ENCODE results near the gene CTDNEP1. TPM values are rescaled to one million over a fixed set of nuclear protein-coding genes. Genes with fewer than 3 reads are reported as not detected.

CTDNEP1 gene
- total and polyA plus RNA-seq, 4 donors = 11.0 to 28.6 (median 18.6) TPM

DNA sequence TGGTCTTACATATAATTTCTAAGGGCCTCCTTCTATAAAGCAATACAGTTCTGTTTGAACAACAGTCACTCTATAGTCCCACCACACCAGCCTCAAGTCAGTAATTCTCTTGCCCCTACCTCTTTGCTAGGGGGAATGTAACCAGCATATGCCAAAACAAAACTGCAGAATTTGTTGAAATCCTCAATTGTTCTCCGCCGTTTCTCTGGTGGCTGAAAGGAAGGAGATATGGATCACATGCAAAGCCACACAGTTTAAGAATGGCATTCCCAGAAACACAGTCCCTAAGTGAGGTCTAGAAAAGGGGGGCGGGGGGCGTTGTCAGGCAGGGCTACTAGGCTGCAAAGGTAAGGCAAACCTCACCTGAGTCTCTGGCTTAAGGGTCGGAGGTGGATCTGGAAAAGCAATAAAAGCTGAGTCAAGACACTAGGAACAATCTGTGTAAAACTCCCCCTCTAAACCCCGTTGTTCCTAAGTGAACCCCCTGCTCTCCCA lies 14.2 kb downstream of the CTDNEP1 start:
- H3K4me1 ChIP-seq (ENCODE audit: control insufficient read depth in 4 of 4, insufficient read depth in 4 of 4, low read length in 3 of 4) = peaks cover 4 to 62% (median 49%) of the 10 kb centered on the region in 4 donors
- peak overlapping the region; percentile 90 to 92 for H3K27ac ChIP-seq (ENCODE audit: low read depth in 1 of 2, low read length in 2 of 2)
- H3K27me3 ChIP-seq (ENCODE audit: control insufficient read depth in 4 of 4, insufficient read depth in 4 of 4, low read length in 3 of 4) = no peaks in the 10 kb centered on the region
- TF ChIP-seq, protein P1, sequence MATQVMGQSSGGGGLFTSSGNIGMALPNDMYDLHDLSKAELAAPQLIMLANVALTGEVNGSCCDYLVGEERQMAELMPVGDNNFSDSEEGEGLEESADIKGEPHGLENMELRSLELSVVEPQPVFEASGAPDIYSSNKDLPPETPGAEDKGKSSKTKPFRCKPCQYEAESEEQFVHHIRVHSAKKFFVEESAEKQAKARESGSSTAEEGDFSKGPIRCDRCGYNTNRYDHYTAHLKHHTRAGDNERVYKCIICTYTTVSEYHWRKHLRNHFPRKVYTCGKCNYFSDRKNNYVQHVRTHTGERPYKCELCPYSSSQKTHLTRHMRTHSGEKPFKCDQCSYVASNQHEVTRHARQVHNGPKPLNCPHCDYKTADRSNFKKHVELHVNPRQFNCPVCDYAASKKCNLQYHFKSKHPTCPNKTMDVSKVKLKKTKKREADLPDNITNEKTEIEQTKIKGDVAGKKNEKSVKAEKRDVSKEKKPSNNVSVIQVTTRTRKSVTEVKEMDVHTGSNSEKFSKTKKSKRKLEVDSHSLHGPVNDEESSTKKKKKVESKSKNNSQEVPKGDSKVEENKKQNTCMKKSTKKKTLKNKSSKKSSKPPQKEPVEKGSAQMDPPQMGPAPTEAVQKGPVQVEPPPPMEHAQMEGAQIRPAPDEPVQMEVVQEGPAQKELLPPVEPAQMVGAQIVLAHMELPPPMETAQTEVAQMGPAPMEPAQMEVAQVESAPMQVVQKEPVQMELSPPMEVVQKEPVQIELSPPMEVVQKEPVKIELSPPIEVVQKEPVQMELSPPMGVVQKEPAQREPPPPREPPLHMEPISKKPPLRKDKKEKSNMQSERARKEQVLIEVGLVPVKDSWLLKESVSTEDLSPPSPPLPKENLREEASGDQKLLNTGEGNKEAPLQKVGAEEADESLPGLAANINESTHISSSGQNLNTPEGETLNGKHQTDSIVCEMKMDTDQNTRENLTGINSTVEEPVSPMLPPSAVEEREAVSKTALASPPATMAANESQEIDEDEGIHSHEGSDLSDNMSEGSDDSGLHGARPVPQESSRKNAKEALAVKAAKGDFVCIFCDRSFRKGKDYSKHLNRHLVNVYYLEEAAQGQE (IDR thresholded peaks at IDR 0.05) = no peak
- TF ChIP-seq YY1 (IDR thresholded peaks at IDR 0.05) (no peak), NR2F2 (IDR thresholded peaks at IDR 0.05) (no peak), SP1 (IDR thresholded peaks at IDR 0.05) (no peak), HNF4A (conservative IDR thresholded peaks at IDR 0.05) (no peak), JUND (IDR thresholded peaks at IDR 0.05) (no peak), HNF4G (IDR thresholded peaks at IDR 0.05) (no peak), RXRA (IDR thresholded peaks at IDR 0.05) (no peak)
- peaks cover 7 to 24% (median 14%) of the 10 kb centered on the region in 4 donors for H3K36me3 ChIP-seq (ENCODE audit: control insufficient read depth in 4 of 4, insufficient read depth in 3 of 4, low read depth in 1 of 4, low read length in 3 of 4)
- DNase-seq (ENCODE audit: low spot score) = no peak
- H3K9ac ChIP-seq (ENCODE audit: low read depth in 1 of 2, low read length in 2 of 2) = peak overlapping the region in 1 of 2 donors; percentile 54
- no peaks in the 10 kb centered on the region for H3K9me3 ChIP-seq (ENCODE audit: control insufficient read depth in 4 of 4, low read length in 3 of 4)
- peak overlapping the region in 2 of 3 donors; percentile 23 to 88 for H3K4me3 ChIP-seq (ENCODE audit: low read depth in 1 of 3, low read length in 3 of 3)
- WGBS = 35% methylated on average over 6 of the region's 6 CpGs

DNA sequence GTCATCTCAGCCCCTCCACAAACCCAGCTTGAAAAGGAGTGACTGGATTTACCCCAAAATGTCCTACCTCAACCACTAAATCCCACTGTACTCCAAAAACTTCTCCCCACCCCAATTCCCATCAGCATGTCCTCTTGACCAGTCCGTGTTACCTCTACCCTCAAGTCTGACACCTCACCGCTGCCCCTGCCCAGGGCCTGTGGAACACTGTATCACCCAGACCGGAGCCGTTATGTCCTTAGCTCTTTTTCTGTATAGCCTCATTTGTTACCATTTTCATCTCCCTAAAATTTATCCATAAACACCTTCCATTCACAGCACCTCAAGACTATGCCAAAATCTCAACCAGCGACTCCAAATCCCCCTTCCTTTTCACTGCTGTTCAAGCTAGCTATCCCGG lies 14.7 kb downstream of the CTDNEP1 start:
- Histone ChIP-seq H3K9ac (ENCODE audit: low read depth in 1 of 2, low read length in 2 of 2) (no peak overlapping the region), H3K9me3 (ENCODE audit: control insufficient read depth in 4 of 4, low read length in 3 of 4) (no peaks in the 10 kb centered on the region), H3K27me3 (ENCODE audit: control insufficient read depth in 4 of 4, insufficient read depth in 4 of 4, low read length in 3 of 4) (no peaks in the 10 kb centered on the region), H3K27ac (ENCODE audit: low read depth in 1 of 2, low read length in 2 of 2) (peak overlapping the region in 1 of 2 donors; percentile 90), H3K4me1 (ENCODE audit: control insufficient read depth in 4 of 4, insufficient read depth in 4 of 4, low read length in 3 of 4) (peaks cover 6 to 67% (median 53%) of the 10 kb centered on the region in 4 donors), H3K36me3 (ENCODE audit: control insufficient read depth in 4 of 4, insufficient read depth in 3 of 4, low read depth in 1 of 4, low read length in 3 of 4) (peaks cover 7 to 24% (median 14%) of the 10 kb centered on the region in 4 donors), H3K4me3 (ENCODE audit: low read depth in 1 of 3, low read length in 3 of 3) (no peak overlapping the region)
- no peak for DNase-seq (ENCODE audit: low spot score)
- 94% methylated on average over 6 of the region's 6 CpGs for WGBS
- TF ChIP-seq, protein P1 (IDR thresholded peaks at IDR 0.05) = no peak
- TF ChIP-seq JUND (IDR thresholded peaks at IDR 0.05) (no peak), FOXA2 (IDR thresholded peaks at IDR 0.05) (no peak), HNF4A (conservative IDR thresholded peaks at IDR 0.05) (no peak), RXRA (IDR thresholded peaks at IDR 0.05) (no peak), YY1 (IDR thresholded peaks at IDR 0.05) (no peak), TAF1 (conservative IDR thresholded peaks at IDR 0.05) (no peak), SP1 (IDR thresholded peaks at IDR 0.05) (no peak), EGR1 (IDR thresholded peaks at IDR 0.05; ENCODE audit: low read depth in 2 of 2) (no peak), HNF4G (IDR thresholded peaks at IDR 0.05) (no peak)
- TF ChIP-seq, protein P2, sequence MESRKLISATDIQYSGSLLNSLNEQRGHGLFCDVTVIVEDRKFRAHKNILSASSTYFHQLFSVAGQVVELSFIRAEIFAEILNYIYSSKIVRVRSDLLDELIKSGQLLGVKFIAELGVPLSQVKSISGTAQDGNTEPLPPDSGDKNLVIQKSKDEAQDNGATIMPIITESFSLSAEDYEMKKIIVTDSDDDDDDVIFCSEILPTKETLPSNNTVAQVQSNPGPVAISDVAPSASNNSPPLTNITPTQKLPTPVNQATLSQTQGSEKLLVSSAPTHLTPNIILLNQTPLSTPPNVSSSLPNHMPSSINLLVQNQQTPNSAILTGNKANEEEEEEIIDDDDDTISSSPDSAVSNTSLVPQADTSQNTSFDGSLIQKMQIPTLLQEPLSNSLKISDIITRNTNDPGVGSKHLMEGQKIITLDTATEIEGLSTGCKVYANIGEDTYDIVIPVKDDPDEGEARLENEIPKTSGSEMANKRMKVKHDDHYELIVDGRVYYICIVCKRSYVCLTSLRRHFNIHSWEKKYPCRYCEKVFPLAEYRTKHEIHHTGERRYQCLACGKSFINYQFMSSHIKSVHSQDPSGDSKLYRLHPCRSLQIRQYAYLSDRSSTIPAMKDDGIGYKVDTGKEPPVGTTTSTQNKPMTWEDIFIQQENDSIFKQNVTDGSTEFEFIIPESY (IDR thresholded peaks at IDR 0.05) = no peak
- TF ChIP-seq, protein P3, sequence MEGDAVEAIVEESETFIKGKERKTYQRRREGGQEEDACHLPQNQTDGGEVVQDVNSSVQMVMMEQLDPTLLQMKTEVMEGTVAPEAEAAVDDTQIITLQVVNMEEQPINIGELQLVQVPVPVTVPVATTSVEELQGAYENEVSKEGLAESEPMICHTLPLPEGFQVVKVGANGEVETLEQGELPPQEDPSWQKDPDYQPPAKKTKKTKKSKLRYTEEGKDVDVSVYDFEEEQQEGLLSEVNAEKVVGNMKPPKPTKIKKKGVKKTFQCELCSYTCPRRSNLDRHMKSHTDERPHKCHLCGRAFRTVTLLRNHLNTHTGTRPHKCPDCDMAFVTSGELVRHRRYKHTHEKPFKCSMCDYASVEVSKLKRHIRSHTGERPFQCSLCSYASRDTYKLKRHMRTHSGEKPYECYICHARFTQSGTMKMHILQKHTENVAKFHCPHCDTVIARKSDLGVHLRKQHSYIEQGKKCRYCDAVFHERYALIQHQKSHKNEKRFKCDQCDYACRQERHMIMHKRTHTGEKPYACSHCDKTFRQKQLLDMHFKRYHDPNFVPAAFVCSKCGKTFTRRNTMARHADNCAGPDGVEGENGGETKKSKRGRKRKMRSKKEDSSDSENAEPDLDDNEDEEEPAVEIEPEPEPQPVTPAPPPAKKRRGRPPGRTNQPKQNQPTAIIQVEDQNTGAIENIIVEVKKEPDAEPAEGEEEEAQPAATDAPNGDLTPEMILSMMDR (IDR thresholded peaks at IDR 0.05; ENCODE audit: low read depth, low read length, missing input control) = no peak
- TF ChIP-seq, protein P4, sequence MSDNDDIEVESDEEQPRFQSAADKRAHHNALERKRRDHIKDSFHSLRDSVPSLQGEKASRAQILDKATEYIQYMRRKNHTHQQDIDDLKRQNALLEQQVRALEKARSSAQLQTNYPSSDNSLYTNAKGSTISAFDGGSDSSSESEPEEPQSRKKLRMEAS (IDR thresholded peaks at IDR 0.05) = no peak
